BLaER1 (cell line): Measurements from ENCODE around the gene RARRES2.

Experiments used
- H3K27ac ChIP-seq: shearing (Covaris generic); formaldehyde crosslinking; 2 replicates; pipeline ENCODE4 v1.8.1; 2022
- H3K27me3 ChIP-seq: shearing (Covaris generic); formaldehyde crosslinking; 2 replicates; pipeline ENCODE4 v1.8.1; 2022
- H3K36me3 ChIP-seq: shearing (Covaris generic); formaldehyde crosslinking; 2 replicates; pipeline ENCODE4 v1.8.1; 2022
- H3K4me1 ChIP-seq: shearing (Covaris generic); formaldehyde crosslinking; 2 replicates; pipeline ENCODE4 v1.8.1; 2022
- H3K4me2 ChIP-seq: shearing (Covaris generic); formaldehyde crosslinking; 2 replicates; pipeline ENCODE4 v1.8.1; 2022
- H3K4me3 ChIP-seq: shearing (Covaris generic); formaldehyde crosslinking; 2 replicates; pipeline ENCODE4 v1.8.1; 2022
- H3K9ac ChIP-seq: shearing (Covaris generic); formaldehyde crosslinking; 2 replicates; pipeline ENCODE4 v1.8.1; 2022
- H3K9me3 ChIP-seq: shearing (Covaris generic); formaldehyde crosslinking; 2 replicates; pipeline ENCODE4 v1.8.1; 2022
- H4K20me1 ChIP-seq: shearing (Covaris generic); formaldehyde crosslinking; 2 replicates; pipeline ENCODE4 v1.8.1; 2022
- Cebpa-rat ChIP-seq: shearing (Covaris generic); IDR thresholded peaks from 2 replicates; pipeline ENCODE4 v1.8.1; 2022

The RARRES2 gene

DNA sequence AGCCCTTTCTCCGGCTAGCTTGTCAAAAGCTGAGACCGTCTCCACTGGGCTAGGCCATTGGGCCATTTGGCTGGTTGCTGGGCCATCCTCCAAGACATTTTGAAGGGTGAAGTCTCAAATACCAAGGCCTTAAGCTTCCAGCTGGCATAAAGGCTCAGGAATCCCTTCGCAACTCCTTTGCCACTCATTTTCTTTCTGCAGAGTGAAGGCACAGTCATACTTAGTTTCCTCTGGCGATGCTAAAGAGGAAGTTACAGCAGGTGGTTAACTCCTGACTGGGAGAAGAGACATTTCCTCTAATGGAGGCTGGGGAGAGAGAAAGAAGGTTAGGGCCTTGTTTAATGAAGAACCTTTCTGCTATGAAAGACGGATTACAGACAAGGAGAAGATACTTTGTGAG lies 22.4 kb upstream of the RARRES2 start:
- Histone ChIP-seq H4K20me1 (no peaks in the 10 kb centered on the region), H3K4me2 (peak overlapping the region; percentile 81), H3K9ac (no peak overlapping the region; the same call in 1 of the 2 replicates), H3K9me3 (no peaks in the 10 kb centered on the region), H3K36me3 (no peaks in the 10 kb centered on the region), H3K27me3 (no peaks in the 10 kb centered on the region), H3K4me3 (no peak overlapping the region), H3K4me1 (peaks cover 63% of the 10 kb centered on the region), H3K27ac (peak overlapping the region; percentile 68)
- TF ChIP-seq Cebpa-rat: no peak

DNA sequence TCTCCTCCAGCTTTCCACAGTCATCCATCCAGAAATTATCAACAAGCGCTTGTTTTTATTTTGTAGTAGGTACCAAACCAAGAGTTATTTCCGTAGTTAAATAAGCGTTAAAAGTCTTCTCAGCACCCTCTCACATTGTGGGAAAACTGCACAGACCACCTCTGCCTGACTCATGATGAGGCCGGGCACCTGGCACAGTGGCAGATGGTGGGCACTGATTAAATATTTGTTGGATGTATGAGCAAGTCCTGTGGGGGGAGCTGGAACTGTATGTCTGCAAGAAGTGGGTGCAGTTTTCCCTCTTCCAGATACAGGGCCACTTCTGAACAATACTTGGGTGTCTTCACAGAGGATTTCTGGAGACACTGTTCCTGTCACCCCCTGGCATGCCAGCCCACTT lies 21.9 kb upstream of the RARRES2 start:
- Histone ChIP-seq H3K4me3 (no peak overlapping the region), H3K4me2 (peak overlapping the region; percentile 81)
- no peak for TF ChIP-seq Cebpa-rat

DNA sequence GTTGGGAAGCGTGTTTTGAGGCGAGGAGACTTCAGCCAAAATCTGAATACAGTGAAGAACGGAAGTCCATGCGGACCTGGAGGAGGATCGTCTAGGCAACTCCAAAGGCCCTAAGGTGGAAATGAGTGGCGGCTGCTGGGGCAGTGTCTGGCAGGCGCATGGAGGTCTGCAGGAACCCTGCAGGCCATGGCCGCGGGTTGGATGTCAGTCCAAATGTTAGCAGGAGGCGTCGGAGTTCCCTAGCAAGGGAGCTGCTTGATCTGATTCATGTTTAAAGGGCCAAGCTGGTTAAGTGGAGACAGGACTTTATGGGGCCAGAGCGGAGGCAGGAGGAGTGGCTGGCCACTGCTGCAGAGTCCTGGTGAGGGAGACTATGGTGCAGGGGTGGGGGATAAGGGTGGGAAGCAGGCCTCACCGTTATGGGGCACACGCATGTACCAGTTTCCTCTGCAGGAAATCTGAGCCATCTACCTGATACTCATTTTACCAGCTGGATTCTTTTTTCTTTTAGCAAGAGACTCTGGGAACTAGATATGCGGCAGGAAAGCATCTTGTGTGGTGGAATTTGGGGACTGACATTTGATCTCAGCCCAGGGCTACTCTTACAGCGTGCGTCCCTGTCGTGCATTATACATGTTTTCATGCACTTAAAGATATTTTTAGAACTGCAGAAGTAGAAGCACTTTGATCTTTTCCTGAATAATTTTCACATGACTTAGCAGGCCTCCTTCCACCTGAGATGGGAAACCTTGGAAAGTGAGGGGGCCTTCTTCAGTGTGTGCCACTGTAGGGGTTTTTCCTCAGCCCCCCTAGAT lies 20.6 kb upstream of the RARRES2 start:
- Histone ChIP-seq H3K4me1 (peaks cover 69% of the 10 kb centered on the region), H3K4me2 (peak overlapping the region; percentile 81), H3K9ac (no peak overlapping the region), H3K27ac (peak overlapping the region; percentile 16; the same call in 1 of the 2 replicates), H3K36me3 (no peaks in the 10 kb centered on the region), H3K9me3 (no peaks in the 10 kb centered on the region), H3K4me3 (no peak overlapping the region), H4K20me1 (no peaks in the 10 kb centered on the region), H3K27me3 (no peaks in the 10 kb centered on the region)
- no peak for TF ChIP-seq Cebpa-rat

More for the DNA sequence above, 21.9 kb upstream of the RARRES2 start:
- H3K9ac ChIP-seq: no peak overlapping the region
- H3K4me1 ChIP-seq: peaks cover 68% of the 10 kb centered on the region
- H3K36me3 ChIP-seq: no peaks in the 10 kb centered on the region
- no peaks in the 10 kb centered on the region for H3K27me3 ChIP-seq
- no peaks in the 10 kb centered on the region for H4K20me1 ChIP-seq
- H3K27ac ChIP-seq: peak overlapping the region; percentile 68
- no peaks in the 10 kb centered on the region for H3K9me3 ChIP-seq

DNA sequence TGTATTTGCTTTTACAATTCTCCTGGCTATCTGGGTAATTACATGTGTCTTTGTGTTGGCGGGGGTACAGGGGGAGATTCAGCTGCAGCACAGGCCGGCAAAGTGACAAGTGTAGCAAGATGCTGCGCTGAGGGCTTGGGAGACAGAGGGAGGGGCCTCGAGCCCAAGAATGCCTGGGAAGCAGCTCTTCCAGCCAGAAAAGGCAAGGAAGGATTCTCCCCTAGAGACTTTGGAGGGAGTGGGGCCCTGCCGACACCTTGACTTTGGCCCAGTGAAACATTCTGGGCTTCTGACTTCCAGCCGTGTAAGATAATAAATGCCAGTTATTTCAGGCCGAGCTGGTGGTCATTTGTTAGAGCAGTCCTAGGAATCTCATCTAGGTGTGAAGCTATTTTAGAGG lies 20.0 kb upstream of the RARRES2 start:
- Histone ChIP-seq H3K27me3 (no peaks in the 10 kb centered on the region), H3K27ac (no peak overlapping the region), H3K4me2 (no peak overlapping the region), H4K20me1 (no peaks in the 10 kb centered on the region), H3K4me1 (peaks cover 69% of the 10 kb centered on the region), H3K36me3 (no peaks in the 10 kb centered on the region), H3K9me3 (no peaks in the 10 kb centered on the region), H3K9ac (no peak overlapping the region), H3K4me3 (no peak overlapping the region)
- no peak for TF ChIP-seq Cebpa-rat

GRCh38 chr7:150360363-150361058 lies 19.1 kb upstream of the RARRES2 start:
- Histone ChIP-seq H3K4me3 (no peak overlapping the region), H3K27me3 (no peaks in the 10 kb centered on the region), H3K9me3 (no peaks in the 10 kb centered on the region), H3K36me3 (no peaks in the 10 kb centered on the region), H4K20me1 (no peaks in the 10 kb centered on the region), H3K4me1 (peaks cover 69% of the 10 kb centered on the region), H3K27ac (no peak overlapping the region), H3K4me2 (no peak overlapping the region), H3K9ac (no peak overlapping the region)
- no peak for TF ChIP-seq Cebpa-rat

GRCh38 chr7:150359622-150360362 lies 18.4 kb upstream of the RARRES2 start:
- H3K9ac ChIP-seq: no peak overlapping the region

DNA sequence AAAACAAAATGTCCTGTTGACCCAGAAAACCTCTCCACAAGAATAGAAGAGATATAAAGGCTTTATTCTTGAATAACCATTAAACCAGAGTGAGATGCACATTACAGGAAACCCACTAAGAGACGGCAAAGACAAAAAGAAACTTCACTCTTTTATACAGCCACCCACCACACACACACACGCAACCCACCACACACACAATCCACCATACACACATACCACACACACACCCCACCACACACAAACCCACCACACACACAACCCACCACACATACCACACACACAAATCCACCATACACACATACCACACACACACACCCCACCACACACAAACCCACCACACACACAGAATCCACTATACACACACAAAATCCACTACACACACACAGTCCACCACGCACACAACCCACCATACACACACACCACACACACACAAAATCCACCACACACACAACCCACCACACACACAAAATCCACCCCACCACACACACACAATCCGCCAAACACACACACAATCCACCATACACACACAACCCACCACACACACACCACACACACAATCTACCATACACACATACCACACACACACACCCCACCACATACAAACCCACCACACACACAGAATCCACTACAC lies 17.7 kb upstream of the RARRES2 start:
- no peak overlapping the region for H3K4me3 ChIP-seq
- H3K36me3 ChIP-seq: no peaks in the 10 kb centered on the region
- H3K4me2 ChIP-seq: no peak overlapping the region
- H4K20me1 ChIP-seq: no peaks in the 10 kb centered on the region
- peaks cover 70% of the 10 kb centered on the region for H3K4me1 ChIP-seq
- no peak overlapping the region for H3K27ac ChIP-seq
- no peak for TF ChIP-seq Cebpa-rat
- no peak overlapping the region for H3K9ac ChIP-seq
- no peaks in the 10 kb centered on the region for H3K27me3 ChIP-seq
- H3K9me3 ChIP-seq: no peaks in the 10 kb centered on the region

More at GRCh38 chr7:150359622-150360362, 18.4 kb upstream of the RARRES2 start:
- no peaks in the 10 kb centered on the region for H3K9me3 ChIP-seq
- H3K4me2 ChIP-seq: no peak overlapping the region
- no peak overlapping the region for H3K27ac ChIP-seq
- no peaks in the 10 kb centered on the region for H3K27me3 ChIP-seq
- no peaks in the 10 kb centered on the region for H3K36me3 ChIP-seq
- no peak for TF ChIP-seq Cebpa-rat
- peaks cover 75% of the 10 kb centered on the region for H3K4me1 ChIP-seq
- H3K4me3 ChIP-seq: no peak overlapping the region
- no peaks in the 10 kb centered on the region for H4K20me1 ChIP-seq

DNA sequence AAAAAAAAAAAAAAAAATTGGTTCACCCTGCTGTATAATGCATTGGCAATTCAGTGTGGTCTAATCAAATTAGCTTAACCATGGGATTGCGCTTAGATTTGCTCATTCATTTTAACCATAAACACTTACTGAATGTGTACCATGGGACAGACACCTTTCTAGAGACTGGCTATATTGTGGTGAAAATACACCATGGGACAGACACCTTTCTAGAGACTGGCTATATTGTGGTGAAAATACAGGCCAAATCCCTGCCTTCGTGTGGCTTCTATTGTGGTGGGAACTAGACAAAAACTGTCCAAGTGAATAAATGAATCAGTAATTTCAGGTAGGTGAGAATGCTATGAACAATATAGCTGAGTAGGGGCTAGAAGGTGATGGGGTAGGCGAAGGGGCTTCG lies 17.0 kb upstream of the RARRES2 start:
- no peak overlapping the region for H3K9ac ChIP-seq
- no peak for TF ChIP-seq Cebpa-rat
- H3K36me3 ChIP-seq: no peaks in the 10 kb centered on the region
- peaks cover 63% of the 10 kb centered on the region for H3K4me1 ChIP-seq
- H4K20me1 ChIP-seq: no peaks in the 10 kb centered on the region
- no peak overlapping the region for H3K27ac ChIP-seq
- no peak overlapping the region for H3K4me3 ChIP-seq
- peak overlapping the region; percentile 71; the same call in 1 of the 2 replicates for H3K4me2 ChIP-seq
- H3K27me3 ChIP-seq: no peaks in the 10 kb centered on the region
- H3K9me3 ChIP-seq: no peaks in the 10 kb centered on the region

DNA sequence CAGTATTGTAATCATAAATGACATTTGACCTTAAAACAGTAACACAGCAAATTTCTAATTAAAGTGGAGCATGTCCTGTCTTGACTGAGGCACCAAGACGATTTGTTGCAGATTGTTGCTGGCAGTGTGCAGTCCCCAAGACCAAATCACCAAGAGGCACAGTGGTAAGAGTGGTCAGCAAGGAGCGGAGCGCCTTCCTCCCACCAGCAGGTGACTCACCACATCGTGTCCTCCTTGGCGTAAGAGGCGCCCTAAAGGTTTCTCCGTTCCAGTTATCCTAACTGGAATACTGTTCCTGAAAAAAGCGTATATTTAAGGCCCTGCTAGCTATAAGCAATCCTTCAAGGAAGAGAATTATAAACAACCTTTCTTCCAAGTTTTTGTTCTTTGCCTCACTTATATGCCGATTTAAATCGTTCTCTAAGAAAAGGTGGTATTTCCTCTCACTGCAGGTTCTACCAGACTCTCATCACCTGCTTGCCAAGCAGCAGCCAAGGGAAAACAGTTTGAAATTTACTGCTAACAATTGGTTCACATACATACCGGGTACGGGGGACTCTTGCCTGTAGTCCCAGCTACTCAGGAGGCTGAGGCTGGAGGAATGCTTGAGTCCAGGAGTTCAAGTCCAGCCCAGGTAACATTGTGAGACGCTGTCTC lies 16.5 kb upstream of the RARRES2 start:
- peaks cover 58% of the 10 kb centered on the region for H3K4me1 ChIP-seq
- no peak overlapping the region for H3K4me3 ChIP-seq
- H3K9ac ChIP-seq: peak overlapping the region; percentile 17; the same call in 1 of the 2 replicates
- peak overlapping the region; percentile 55; the same call in 1 of the 2 replicates for H3K27ac ChIP-seq
- no peak for TF ChIP-seq Cebpa-rat
- H3K4me2 ChIP-seq: peak overlapping the region; percentile 71
- H3K36me3 ChIP-seq: no peaks in the 10 kb centered on the region
- H3K9me3 ChIP-seq: no peaks in the 10 kb centered on the region
- no peaks in the 10 kb centered on the region for H4K20me1 ChIP-seq
- H3K27me3 ChIP-seq: no peaks in the 10 kb centered on the region
